GM12878 (cell line): ENCODE data around the gene PPP6R1. TPM values are rescaled to one million over a fixed set of nuclear protein-coding genes. Genes with fewer than 3 reads are reported as not detected.

ENCODE experiments used
- ATAC-seq: fragments of 200-7000 bp; cut with Tn5 transposase; 3 replicates; pipeline ENCODE4 v1.9.1; 2020; ENCODE audit warnings: mild to moderate bottlenecking, moderate library complexity
- BruUV-seq: library from RNA; stranded (reverse); fragments of 400-500 nt; replicated peaks from 2 replicates; lab custom pipeline; 2021; lab: Mats Ljungman, UMichigan
- CTCF ChIA-PET: fragments of 300-600 bp; sonication (Branson Sonifier 250); formaldehyde crosslinking; extraction: SDS; loops from one replicate; lab custom pipeline; 2021; ENCODE audit warnings: inconsistent platforms; lab: Yijun Ruan, JAX
- POLR2A ChIA-PET: fragments of 350-600 bp; formaldehyde crosslinking; extraction: SDS; loops from one replicate; lab custom pipeline; 2021; ENCODE audit warnings: inconsistent platforms; lab: Charles Lee
- RAD21 ChIA-PET: fragments of 300-600 bp; sonication (Branson Sonifier 250); formaldehyde crosslinking; loops from one replicate; lab custom pipeline; 2023; ENCODE audit warnings: antibody characterized with exemption; ENCODE audit not compliant: unreplicated experiment; lab: Charles Lee
- SMC1A ChIA-PET: fragments of 300-600 bp; sonication (Branson Sonifier 250); formaldehyde crosslinking; loops from one replicate; lab custom pipeline; 2023; ENCODE audit not compliant: unreplicated experiment, uncharacterized antibody; lab: Charles Lee
- DNase-seq: peaks from one replicate; pipeline ENCODE4 v3.0.0-alpha.2; 2011; ENCODE audit warnings: low read depth, low spot score
- FAIRE-seq: peaks from 3 replicates; lab custom pipeline; 2011; peaks lifted over from hg19 to GRCh38; lab: Jason Lieb, UNC
- H2AFZ ChIP-seq: 2 replicates; pipeline ENCODE4 v1.6.0; 2011; ENCODE audit warnings: low read depth, low read length, control low read depth; ENCODE audit not compliant: control insufficient read depth
- H3K27ac ChIP-seq: 2 replicates; pipeline ENCODE4 v1.5.1; 2011; ENCODE audit warnings: control low read depth; ENCODE audit not compliant: control insufficient read depth, insufficient read depth
- H3K27me3 ChIP-seq, 2 experiments: replicated peaks in 1 of 2; 2 replicates each; pipeline versions ENCODE4 v1.6.0 to v1.6.1; 2011; ENCODE audit warnings: low read length in 1 of 2; ENCODE audit not compliant: control insufficient read depth in 2 of 2, insufficient read depth in 2 of 2
- H3K36me3 ChIP-seq, 2 experiments: 2 replicates each; pipeline ENCODE4 v1.5.1; 2011; ENCODE audit warnings: low read length in 1 of 2; ENCODE audit not compliant: control insufficient read depth in 2 of 2, insufficient read depth in 2 of 2
- H3K4me1 ChIP-seq: 2 replicates; pipeline ENCODE4 v1.6.1; 2011; ENCODE audit warnings: mild to moderate bottlenecking, low read length, moderate library complexity, mixed read lengths; ENCODE audit not compliant: control insufficient read depth, insufficient read depth
- H3K4me2 ChIP-seq: 2 replicates; pipeline ENCODE4 v1.6.0; 2011; ENCODE audit warnings: control low read depth; ENCODE audit not compliant: control insufficient read depth, insufficient read depth
- H3K4me3 ChIP-seq: fragments of 200-600 bp; sonication (generic); 2 replicates; pipeline ENCODE4 v1.5.1; 2016
- H3K79me2 ChIP-seq: 2 replicates; pipeline ENCODE4 v1.6.0; 2011; ENCODE audit warnings: low read length; ENCODE audit not compliant: control insufficient read depth, insufficient read depth
- H3K9ac ChIP-seq: 2 replicates; pipeline ENCODE4 v1.8.0; 2011; ENCODE audit warnings: low read length, control low read depth, mixed read lengths; ENCODE audit not compliant: control insufficient read depth, insufficient read depth
- H3K9me3 ChIP-seq: replicated peaks from 3 replicates; pipeline ENCODE4 v1.5.1; 2011; ENCODE audit warnings: mild to moderate bottlenecking, low read length; ENCODE audit not compliant: control insufficient read depth, insufficient read depth
- H4K20me1 ChIP-seq: 2 replicates; pipeline ENCODE4 v1.6.0; 2011; ENCODE audit not compliant: control insufficient read depth, insufficient read depth
- CBX3 ChIP-seq: fragments of 200-600 bp; sonication (generic); IDR thresholded peaks from 2 replicates; pipeline ENCODE4 v1.6.1; 2016; ENCODE audit warnings: low read depth, borderline replicate concordance
- CREM ChIP-seq: IDR thresholded peaks from 2 replicates; pipeline ENCODE4 v1.6.1; 2014; ENCODE audit warnings: antibody characterized with exemption, low read depth
- HDAC2 ChIP-seq: fragments of 200-600 bp; sonication (generic); IDR thresholded peaks from 2 replicates; pipeline ENCODE4 v1.6.1; 2017
- IRF3 ChIP-seq: fragments of 450-650 bp; IDR thresholded peaks from 2 replicates; pipeline ENCODE4 v1.6.1; 2014; ENCODE audit warnings: mild to moderate bottlenecking
- MEF2B ChIP-seq: fragments of 450-650 bp; IDR thresholded peaks from 2 replicates; pipeline ENCODE4 v1.6.1; 2018; ENCODE audit warnings: mild to moderate bottlenecking, moderate library complexity; ENCODE audit not compliant: partially characterized antibody, poor library complexity, severe bottlenecking
- MYB ChIP-seq: fragments of 150-350 bp; IDR thresholded peaks from 2 replicates; pipeline ENCODE4 v1.6.1; 2014; ENCODE audit warnings: mild to moderate bottlenecking, low read depth, low read length, borderline replicate concordance
- NFXL1 ChIP-seq: fragments of 450-650 bp; IDR thresholded peaks from 2 replicates; pipeline ENCODE4 v1.6.1; 2017; ENCODE audit warnings: antibody characterized with exemption, mild to moderate bottlenecking, borderline replicate concordance
- NFYA ChIP-seq: IDR thresholded peaks from 2 replicates; pipeline ENCODE4 v1.6.1; 2011; ENCODE audit warnings: low read depth, mild to moderate bottlenecking, low read length, improper control_type of control experiment, borderline replicate concordance
- PKNOX1 ChIP-seq: fragments of 450-650 bp; IDR thresholded peaks from 2 replicates; pipeline ENCODE4 v1.6.1; 2016; ENCODE audit warnings: mild to moderate bottlenecking
- POLR2AphosphoS2 ChIP-seq: IDR thresholded peaks from 2 replicates; pipeline ENCODE4 v1.6.1; 2011; ENCODE audit warnings: low read depth, mild to moderate bottlenecking, low read length, improper control_type of control experiment, moderate library complexity
- RAD21 ChIP-seq: IDR thresholded peaks from 2 replicates; pipeline ENCODE4 v1.6.1; 2011; ENCODE audit warnings: mild to moderate bottlenecking, low read depth, low read length, moderate library complexity; ENCODE audit not compliant: insufficient read depth
- RBBP5 ChIP-seq: fragments of 200-600 bp; sonication (generic); conservative IDR thresholded peaks from 2 replicates; pipeline ENCODE4 v1.6.1; 2016
- RCOR1 ChIP-seq: conservative IDR thresholded peaks from 2 replicates; pipeline ENCODE4 v1.6.1; 2012; ENCODE audit warnings: low read depth, low read length, improper control_type of control experiment
- SPI1 ChIP-seq: IDR thresholded peaks from 2 replicates; pipeline ENCODE4 v1.6.1; 2011; ENCODE audit warnings: low read depth, mild to moderate bottlenecking, low read length, moderate library complexity, borderline replicate concordance; ENCODE audit not compliant: insufficient read depth
- SUZ12 ChIP-seq: fragments of 200-600 bp; sonication (generic); IDR thresholded peaks from one replicate; pipeline ENCODE4 v1.6.1; 2018; ENCODE audit warnings: antibody characterized with exemption, mild to moderate bottlenecking; ENCODE audit not compliant: unreplicated experiment
- WRNIP1 ChIP-seq: IDR thresholded peaks from 2 replicates; pipeline ENCODE4 v1.6.1; 2011; ENCODE audit warnings: low read depth, low read length, improper control_type of control experiment, borderline replicate concordance
- WGBS: methylation state at CpG from one replicate; pipeline ENCODE4 v1.1.6; 2016; ENCODE audit warnings: low lambda C conversion rate; ENCODE audit not compliant: insufficient replicate concordance, insufficient coverage; ENCODE audit errors: missing lambda C conversion rate; 5-methylcytosine and 5-hydroxymethylcytosine counted together
- in situ Hi-C: fragments of 300-500 bp; cut with MboI; formaldehyde crosslinking; loops from 9 replicates; pipeline ENCODE4 v1.14.3; 2018; ENCODE audit warnings: mixed read lengths
- intact Hi-C: fragments of 100-400 bp; cut with micrococcal nuclease; formaldehyde crosslinking; loops from one replicate; pipeline ENCODE4 v1.14.2; 2022; ENCODE audit not compliant: unreplicated experiment
- polyA plus RNA-seq, 11 experiments: library from polyadenylated mRNA; depleted of rRNA in 4 of 11; unstranded in 6 of 11; stranded (reverse) in 5 of 11; fragments of >200 nt; fragmentation: Nextera tagmentation in 4 of 11; fragmentation: Illumina TruSeq in 1 of 11; extraction: Ambion mirVana in 4 of 11; extraction: Trizol in 1 of 11; gene quantifications; 1 replicate in 1 of 11; 2 replicates in 10 of 11; pipeline versions ENCODE4 v1.2.1 to v1.2.3, GENCODE V29; 2011 to 2016; ENCODE audit warnings: inconsistent platforms in 2 of 11, missing spikeins in 2 of 11, low read depth in 1 of 11
- total RNA-seq, 4 experiments: library from RNA; depleted of rRNA in 3 of 4; stranded (reverse); fragments of >200 nt in 3 of 4; fragmentation: Illumina TruSeq in 1 of 4; extraction: Trizol in 1 of 4; gene quantifications; 2 replicates each; pipeline versions ENCODE4 v1.2.1 to v1.2.3, GENCODE V29; 2013 to 2021

PPP6R1 gene
- total and polyA plus RNA-seq, 10 of the 15 experiments (the other 5 are each of a cell fraction or from before 2014, with no cell fraction given): 0.80 to 173 (median 63.7) TPM

GRCh38 chr19:55242517-55242916, 16.3 kb downstream of the PPP6R1 start:
- Histone ChIP-seq H4K20me1 (no peaks in the 10 kb centered on the region), H3K4me2 (no peak overlapping the region), H3K27ac (no peak overlapping the region), H3K27me3 (no peaks in the 10 kb centered on the region), H2AFZ (no peak overlapping the region), H3K4me1 (no peaks in the 10 kb centered on the region), H3K79me2 (peaks cover 3% of the 10 kb centered on the region), H3K36me3 (peaks cover 25 to 71% of the 10 kb centered on the region in 2 experiments; a peak in 3 of 4 replicates), H3K4me3 (no peak overlapping the region), H3K9ac (no peak overlapping the region), H3K9me3 (no peaks in the 10 kb centered on the region)
- TF ChIP-seq SUZ12 (no peak), POLR2AphosphoS2 (no peak), WRNIP1 (no peak), IRF3 (no peak), HDAC2 (no peak), NFYA (no peak), MEF2B (no peak), SPI1 (no peak), RCOR1 (no peak), RBBP5 (no peak), MYB (no peak), CBX3 (no peak), NFXL1 (no peak), PKNOX1 (no peak), RAD21 (no peak), CREM (no peak)
- ChIA-PET RAD21 (no interaction called here), CTCF (no interaction called here), POLR2A (no interaction called here), SMC1A (no interaction called here)
- no peak for DNase-seq
- ATAC-seq: no peak
- no TSS peak for BruUV-seq
- in situ Hi-C loops (no loop called here), intact Hi-C loops (no loop called here)
- WGBS: 92% methylated on average over 7 of the region's 7 CpGs
- FAIRE-seq: no peak
